T-helper 2 cell treated with Interferon-gamma antibody and Interleukin-4, amounts not matched to agents 5 μg/mL and 100 μg/mL, for 36 hours (primary cell): ENCODE data around the gene RYR3.

Experiments
- DNase-seq: peaks from one replicate; pipeline ENCODE4 v3.0.0; 2021; ENCODE audit warnings: low spot score
- H3K27ac Mint-ChIP-seq: one replicate; pipeline ENCODE4 v1.8.0; 2021; ENCODE audit warnings: mild to moderate bottlenecking, mixed read lengths
- H3K27me3 Mint-ChIP-seq: one replicate; pipeline ENCODE4 v1.8.0; 2021; ENCODE audit warnings: low read depth, mixed read lengths
- H3K36me3 Mint-ChIP-seq: one replicate; pipeline ENCODE4 v1.8.0; 2021; ENCODE audit warnings: low read depth, mixed read lengths
- H3K4me1 Mint-ChIP-seq: one replicate; pipeline ENCODE4 v1.8.0; 2021; ENCODE audit warnings: low read depth, mixed read lengths
- H3K4me3 Mint-ChIP-seq: one replicate; pipeline ENCODE4 v1.8.0; 2022; ENCODE audit warnings: mild to moderate bottlenecking, moderate library complexity, mixed read lengths
- H3K9me3 Mint-ChIP-seq: one replicate; pipeline ENCODE4 v1.8.0; 2021; ENCODE audit warnings: mixed read lengths

Gene RYR3

DNA sequence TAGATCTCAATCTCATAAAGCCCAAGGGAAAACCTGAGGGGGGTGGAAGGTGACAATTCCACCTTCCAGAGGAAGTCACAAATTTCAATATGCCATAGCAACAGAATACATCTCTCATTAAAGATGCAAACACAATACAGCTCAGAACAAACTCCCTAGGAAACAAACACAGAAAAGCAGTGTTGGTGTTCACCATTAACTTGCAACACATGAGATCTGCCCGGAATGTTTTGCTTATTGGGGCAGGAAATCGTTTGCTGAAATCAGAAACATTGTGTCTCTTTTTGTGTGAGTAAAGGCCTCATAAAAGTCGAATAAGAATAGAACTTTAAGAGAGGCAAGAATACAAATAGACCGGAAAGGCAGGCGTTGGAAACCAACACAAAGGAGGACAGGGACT is 5.8 kb upstream of the RYR3 start:
- DNase-seq = no peak
- H3K27ac Mint-ChIP-seq = no peak overlapping the region
- H3K4me3 Mint-ChIP-seq = no peak overlapping the region
- H3K9me3 Mint-ChIP-seq = no peaks in the 10 kb centered on the region
- no peaks in the 10 kb centered on the region for H3K4me1 Mint-ChIP-seq
- H3K36me3 Mint-ChIP-seq = no peaks in the 10 kb centered on the region
- H3K27me3 Mint-ChIP-seq = peaks cover 26% of the 10 kb centered on the region

DNA sequence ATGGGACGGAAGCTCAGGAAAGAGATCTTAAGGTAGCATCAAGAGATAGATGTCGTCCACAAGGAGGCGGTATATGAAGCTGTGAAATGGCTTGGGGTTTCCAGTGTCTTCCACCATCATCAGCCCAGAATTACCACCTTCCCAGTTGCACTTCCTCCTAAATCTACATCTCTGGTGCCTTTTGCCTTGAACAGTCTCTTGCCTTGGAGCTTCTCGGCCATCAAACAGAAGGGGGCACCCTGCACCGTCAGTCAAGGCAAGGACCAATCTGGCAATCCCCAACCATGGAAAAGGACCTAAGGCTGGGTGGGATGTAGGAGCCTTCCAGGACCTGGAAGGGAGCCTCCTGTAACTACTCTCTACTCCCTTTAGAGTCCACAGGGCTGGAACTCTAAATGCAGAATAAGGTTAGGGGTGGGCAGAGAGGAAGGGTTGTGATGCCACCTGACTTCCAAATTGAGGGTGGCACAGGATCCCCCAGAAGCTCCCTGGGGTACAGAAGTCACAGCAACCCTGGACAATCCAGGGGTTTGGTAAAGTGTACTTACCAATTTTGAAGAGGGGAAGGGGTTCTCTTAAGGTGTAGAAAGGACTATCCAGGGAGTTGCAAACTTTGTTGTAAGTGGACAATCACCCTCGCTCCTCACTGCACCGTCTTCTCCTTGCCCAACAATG is 1.0 kb upstream of the RYR3 start:
- peaks cover 46% of the 10 kb centered on the region for H3K27me3 Mint-ChIP-seq
- no peak for DNase-seq
- H3K4me1 Mint-ChIP-seq = no peaks in the 10 kb centered on the region
- H3K36me3 Mint-ChIP-seq = no peaks in the 10 kb centered on the region
- H3K4me3 Mint-ChIP-seq = no peak overlapping the region
- no peak overlapping the region for H3K27ac Mint-ChIP-seq
- H3K9me3 Mint-ChIP-seq = no peaks in the 10 kb centered on the region

DNA sequence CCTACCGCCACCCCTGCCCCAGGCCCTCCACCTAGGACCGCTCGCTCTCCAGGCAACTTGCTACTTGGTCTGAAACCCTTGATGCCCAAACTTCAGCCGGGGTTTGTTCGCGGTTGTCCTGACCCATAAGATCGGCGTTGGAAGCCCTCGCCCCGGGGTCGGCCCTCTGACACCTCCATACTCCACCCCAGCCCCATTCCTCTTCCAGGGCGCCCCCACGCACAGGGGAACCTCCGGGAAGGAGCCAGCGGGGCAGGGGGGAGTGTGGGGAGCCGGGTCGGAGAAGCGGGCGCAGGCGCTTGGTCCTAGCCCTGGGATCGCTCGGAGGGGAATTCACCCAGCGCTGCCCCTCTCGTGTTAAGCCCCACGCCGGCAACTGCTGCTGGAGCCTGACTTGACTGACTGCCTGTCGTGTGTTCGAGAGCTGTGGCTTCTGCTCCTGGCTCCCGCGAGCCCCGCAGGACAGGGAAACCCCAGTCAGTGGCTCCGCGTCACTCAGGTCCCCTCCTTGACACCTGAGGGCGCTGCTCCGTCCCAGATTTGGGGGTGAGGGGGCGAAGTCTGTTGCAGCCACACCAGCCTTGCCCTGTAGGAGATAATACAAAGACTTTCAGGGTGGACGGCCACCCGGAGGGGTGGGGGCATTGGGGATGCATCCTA is 675 bp downstream of the RYR3 start:
- DNase-seq = no peak
- Mint-ChIP-seq H3K4me3 (no peak overlapping the region), H3K36me3 (no peaks in the 10 kb centered on the region), H3K27me3 (peaks cover 42% of the 10 kb centered on the region), H3K27ac (no peak overlapping the region), H3K4me1 (no peaks in the 10 kb centered on the region), H3K9me3 (no peaks in the 10 kb centered on the region)

DNA sequence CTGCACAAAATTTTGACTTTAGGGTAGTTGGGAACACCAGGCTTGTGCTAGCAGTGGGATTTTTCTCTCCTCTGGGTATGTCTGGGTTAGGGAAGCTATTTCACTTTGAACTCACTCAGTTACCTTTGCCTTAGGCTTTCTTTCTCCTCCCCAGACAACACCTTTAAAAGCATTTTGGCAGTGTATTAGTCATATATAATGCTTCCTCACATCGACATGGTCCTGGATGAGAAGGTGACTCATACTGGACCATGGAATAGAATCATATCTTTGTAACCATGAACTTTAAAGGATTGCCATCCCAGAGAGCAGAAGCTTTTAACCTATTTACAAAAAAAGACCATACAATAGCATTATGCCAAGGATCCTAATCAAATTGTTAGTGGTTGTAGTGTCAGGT is 2.7 kb downstream of the RYR3 start:
- Mint-ChIP-seq H3K9me3 (no peaks in the 10 kb centered on the region), H3K27ac (no peak overlapping the region), H3K4me1 (no peaks in the 10 kb centered on the region), H3K36me3 (no peaks in the 10 kb centered on the region), H3K27me3 (peaks cover 40% of the 10 kb centered on the region), H3K4me3 (no peak overlapping the region)
- no peak for DNase-seq

DNA sequence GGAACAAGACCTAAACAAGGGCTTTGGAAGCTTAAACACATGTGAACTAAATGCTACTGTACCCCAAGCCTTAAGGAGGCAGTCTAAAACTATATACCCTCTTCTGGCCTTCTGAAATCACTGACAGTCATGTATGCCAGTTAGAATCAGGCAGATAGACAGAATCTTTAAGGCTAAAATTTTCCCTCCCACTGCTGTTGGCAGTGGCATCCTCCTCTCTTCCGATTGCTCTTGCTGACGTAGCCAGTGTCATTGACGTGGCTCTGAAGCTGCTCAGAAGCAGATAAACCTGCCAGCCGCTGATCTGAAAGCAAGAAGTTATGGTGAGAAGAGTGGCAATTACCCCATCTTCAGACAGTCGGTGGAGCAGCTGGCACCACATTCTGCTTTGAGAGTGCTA is 3.3 kb downstream of the RYR3 start:
- Mint-ChIP-seq H3K27ac (no peak overlapping the region), H3K27me3 (peaks cover 37% of the 10 kb centered on the region), H3K4me1 (no peaks in the 10 kb centered on the region)

DNA sequence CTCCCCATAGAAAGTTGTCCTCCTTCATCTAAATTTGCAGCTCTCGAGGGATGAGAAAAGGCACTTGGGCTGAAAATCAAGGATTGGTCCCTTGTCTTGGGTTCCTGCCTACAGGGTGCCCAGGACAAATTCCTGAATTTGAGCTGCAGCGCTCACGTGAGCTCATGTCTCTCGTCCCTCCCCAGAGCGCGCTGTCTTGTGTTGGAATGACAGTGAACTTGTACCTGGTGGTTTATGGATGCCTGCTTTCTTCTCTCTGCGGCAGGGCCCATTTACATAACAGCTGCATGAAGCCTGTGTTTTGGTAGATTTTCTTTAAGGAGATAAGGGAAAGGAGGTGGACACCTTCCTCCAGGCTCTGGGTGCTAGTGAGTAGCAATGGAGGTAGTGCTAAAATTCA is 4.3 kb downstream of the RYR3 start:
- H3K27me3 Mint-ChIP-seq = peaks cover 28% of the 10 kb centered on the region
- H3K4me3 Mint-ChIP-seq = no peak overlapping the region
- no peak overlapping the region for H3K27ac Mint-ChIP-seq
- H3K4me1 Mint-ChIP-seq = no peaks in the 10 kb centered on the region
- no peaks in the 10 kb centered on the region for H3K9me3 Mint-ChIP-seq
- H3K36me3 Mint-ChIP-seq = no peaks in the 10 kb centered on the region
- DNase-seq = no peak

More for the DNA sequence above, 3.3 kb downstream of the RYR3 start:
- H3K4me3 Mint-ChIP-seq = no peak overlapping the region
- no peaks in the 10 kb centered on the region for H3K36me3 Mint-ChIP-seq
- DNase-seq = no peak
- H3K9me3 Mint-ChIP-seq = no peaks in the 10 kb centered on the region

DNA sequence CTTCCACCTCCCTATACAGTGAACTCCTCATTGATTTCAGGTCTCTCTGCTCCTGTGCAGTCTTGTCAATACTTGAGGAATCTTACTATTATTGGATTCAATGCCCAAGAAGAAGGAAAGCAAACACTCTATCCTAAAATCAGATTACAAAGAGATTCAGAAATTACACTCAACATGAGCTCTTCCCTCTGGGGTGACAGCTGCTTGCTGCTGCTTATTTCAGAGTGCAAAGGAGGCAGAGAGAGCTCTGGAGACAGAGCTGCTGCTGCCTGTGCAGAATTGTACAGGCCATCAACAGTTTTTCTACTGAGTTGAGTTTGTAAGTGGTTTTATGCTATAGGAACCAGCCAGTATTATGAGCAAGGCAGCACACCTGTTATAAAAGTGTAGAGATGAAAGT is 7.1 kb downstream of the RYR3 start:
- no peak for DNase-seq
- Mint-ChIP-seq H3K9me3 (no peaks in the 10 kb centered on the region), H3K27ac (no peak overlapping the region), H3K4me3 (no peak overlapping the region), H3K27me3 (peaks cover 7% of the 10 kb centered on the region), H3K4me1 (no peaks in the 10 kb centered on the region), H3K36me3 (no peaks in the 10 kb centered on the region)

DNA sequence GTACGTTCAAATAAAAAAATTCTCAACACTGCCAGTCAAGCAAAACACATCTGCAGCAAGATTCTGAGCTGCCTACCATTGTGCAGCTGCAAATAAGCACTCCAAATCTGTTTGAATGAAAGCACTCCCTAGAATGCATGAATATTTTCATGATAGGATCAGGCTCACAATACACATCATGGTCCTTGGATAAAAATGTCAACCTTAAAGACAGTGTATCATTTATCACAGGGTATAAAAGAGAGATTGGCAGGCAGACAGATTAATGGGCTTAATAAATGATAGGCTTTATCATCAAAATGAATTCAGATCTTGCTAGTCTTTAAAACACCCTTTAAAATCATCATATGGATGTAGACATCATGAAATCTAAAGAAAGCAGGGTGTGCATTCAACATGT is 9.2 kb downstream of the RYR3 start:
- peaks cover 3% of the 10 kb centered on the region for H3K4me1 Mint-ChIP-seq
- H3K27me3 Mint-ChIP-seq = no peaks in the 10 kb centered on the region
- no peaks in the 10 kb centered on the region for H3K9me3 Mint-ChIP-seq
- no peak overlapping the region for H3K27ac Mint-ChIP-seq
- H3K36me3 Mint-ChIP-seq = no peaks in the 10 kb centered on the region
- H3K4me3 Mint-ChIP-seq = no peak overlapping the region
- no peak for DNase-seq

DNA sequence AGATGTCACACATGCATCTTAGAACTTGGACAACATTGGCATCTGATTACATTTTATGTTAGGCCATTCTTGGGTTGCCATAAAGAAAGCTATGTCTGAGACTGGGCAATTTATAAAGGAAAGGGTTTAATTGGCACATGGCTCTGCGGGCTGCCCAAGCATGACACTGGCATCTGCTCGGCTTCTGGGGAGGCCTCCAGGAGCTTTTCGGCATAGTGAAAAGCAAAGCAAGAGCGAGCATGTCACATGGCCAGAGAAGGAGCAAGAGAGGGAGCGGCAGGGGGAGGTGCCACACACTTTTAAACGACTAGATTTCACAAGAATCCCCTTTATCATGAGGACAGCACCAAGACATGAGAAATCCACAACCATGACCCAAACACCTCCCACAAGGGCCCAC is 11.3 kb downstream of the RYR3 start:
- no peak overlapping the region for H3K27ac Mint-ChIP-seq
- H3K9me3 Mint-ChIP-seq = no peaks in the 10 kb centered on the region
- H3K4me3 Mint-ChIP-seq = no peak overlapping the region
- H3K36me3 Mint-ChIP-seq = no peaks in the 10 kb centered on the region
- no peaks in the 10 kb centered on the region for H3K27me3 Mint-ChIP-seq
- no peak for DNase-seq
- H3K4me1 Mint-ChIP-seq = peaks cover 3% of the 10 kb centered on the region

DNA sequence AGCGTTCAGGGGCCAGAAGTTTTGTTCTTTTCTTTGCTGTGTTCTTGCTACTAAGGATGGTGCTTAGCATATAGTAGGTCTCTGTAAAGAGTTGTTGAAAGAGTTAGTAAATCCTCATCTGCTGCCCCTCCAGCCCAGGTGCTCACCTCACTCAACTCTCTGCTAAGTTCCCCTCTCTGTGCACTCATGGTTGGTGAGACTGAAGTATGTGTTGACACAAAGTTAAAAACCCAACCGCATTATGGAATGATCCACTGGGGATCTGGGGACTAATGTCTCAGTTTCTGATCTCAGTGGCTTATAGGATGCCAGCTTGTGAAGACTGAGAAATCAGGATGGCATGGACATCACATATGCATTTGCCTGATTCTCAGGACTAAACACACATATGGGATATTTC is 13.8 kb downstream of the RYR3 start:
- Mint-ChIP-seq H3K4me1 (peaks cover 3% of the 10 kb centered on the region), H3K27ac (no peak overlapping the region), H3K4me3 (no peak overlapping the region), H3K9me3 (no peaks in the 10 kb centered on the region), H3K36me3 (no peaks in the 10 kb centered on the region), H3K27me3 (peaks cover 6% of the 10 kb centered on the region)
- DNase-seq = no peak

DNA sequence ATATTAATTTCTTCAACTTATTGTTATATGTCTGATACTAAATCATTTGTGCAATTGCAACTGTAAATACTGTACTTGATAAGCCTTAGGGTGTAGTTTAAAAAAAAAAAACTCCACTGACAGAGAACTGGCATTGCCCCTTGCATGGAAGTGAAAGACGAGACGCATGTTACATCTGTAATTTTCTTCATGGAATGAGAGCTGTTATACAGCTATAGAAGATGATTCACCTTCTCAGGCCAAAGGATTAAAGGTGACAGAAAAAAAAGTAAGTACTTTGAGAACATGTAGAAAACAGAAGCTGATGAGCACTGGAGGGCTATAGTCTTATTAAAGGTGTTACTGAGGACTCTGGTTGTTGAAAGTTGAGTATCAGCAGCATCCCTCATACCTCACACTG is 16.1 kb downstream of the RYR3 start:
- no peaks in the 10 kb centered on the region for H3K9me3 Mint-ChIP-seq
- no peak overlapping the region for H3K4me3 Mint-ChIP-seq
- DNase-seq = no peak
- H3K27me3 Mint-ChIP-seq = peaks cover 9% of the 10 kb centered on the region
- no peak overlapping the region for H3K27ac Mint-ChIP-seq
- H3K36me3 Mint-ChIP-seq = no peaks in the 10 kb centered on the region
- peaks cover 3% of the 10 kb centered on the region for H3K4me1 Mint-ChIP-seq

DNA sequence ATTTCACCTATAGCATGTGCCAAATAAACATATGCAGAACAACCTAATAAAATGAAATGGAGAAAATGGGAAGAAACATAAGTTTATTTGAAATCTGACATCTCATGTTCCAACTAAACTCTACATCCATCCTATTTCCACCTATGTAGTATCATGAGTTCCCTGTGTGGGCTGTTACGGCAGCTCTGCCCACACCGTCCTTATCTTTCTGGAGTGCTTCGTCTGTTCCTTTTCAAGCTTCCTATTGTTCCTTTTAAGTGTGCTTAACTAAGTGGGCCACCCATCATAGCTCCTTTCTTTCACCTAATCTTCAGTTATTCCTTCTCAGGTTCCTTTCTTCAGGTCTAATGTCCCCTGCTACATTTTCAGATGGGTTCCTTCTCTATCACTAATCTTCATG is 17.3 kb downstream of the RYR3 start:
- H3K27ac Mint-ChIP-seq = no peak overlapping the region
- H3K4me3 Mint-ChIP-seq = no peak overlapping the region
- peaks cover 3% of the 10 kb centered on the region for H3K4me1 Mint-ChIP-seq
- DNase-seq = no peak
- no peaks in the 10 kb centered on the region for H3K9me3 Mint-ChIP-seq
- no peaks in the 10 kb centered on the region for H3K36me3 Mint-ChIP-seq
- H3K27me3 Mint-ChIP-seq = peaks cover 11% of the 10 kb centered on the region

DNA sequence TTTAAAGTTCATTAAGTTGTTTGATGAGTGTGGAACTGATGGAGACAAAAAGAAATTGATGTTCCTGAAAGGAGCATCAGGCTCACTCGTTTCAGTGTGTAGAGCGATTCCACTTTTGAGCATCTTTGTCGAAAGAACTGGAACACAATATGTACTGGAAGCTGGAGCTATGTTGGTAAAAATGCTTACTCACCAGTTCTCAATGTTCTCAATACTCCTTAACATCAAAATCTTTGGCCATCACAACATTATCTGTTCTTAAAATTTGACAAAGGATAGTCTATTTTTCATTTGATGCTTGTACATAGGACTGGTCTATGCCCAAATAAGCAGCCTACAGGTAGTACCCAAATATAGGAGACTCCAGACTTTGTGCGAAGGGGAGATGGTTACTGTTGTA is 18.7 kb downstream of the RYR3 start:
- Mint-ChIP-seq H3K27ac (no peak overlapping the region), H3K36me3 (no peaks in the 10 kb centered on the region), H3K4me3 (no peak overlapping the region), H3K4me1 (no peaks in the 10 kb centered on the region), H3K27me3 (peaks cover 16% of the 10 kb centered on the region), H3K9me3 (no peaks in the 10 kb centered on the region)
- DNase-seq = no peak

DNA sequence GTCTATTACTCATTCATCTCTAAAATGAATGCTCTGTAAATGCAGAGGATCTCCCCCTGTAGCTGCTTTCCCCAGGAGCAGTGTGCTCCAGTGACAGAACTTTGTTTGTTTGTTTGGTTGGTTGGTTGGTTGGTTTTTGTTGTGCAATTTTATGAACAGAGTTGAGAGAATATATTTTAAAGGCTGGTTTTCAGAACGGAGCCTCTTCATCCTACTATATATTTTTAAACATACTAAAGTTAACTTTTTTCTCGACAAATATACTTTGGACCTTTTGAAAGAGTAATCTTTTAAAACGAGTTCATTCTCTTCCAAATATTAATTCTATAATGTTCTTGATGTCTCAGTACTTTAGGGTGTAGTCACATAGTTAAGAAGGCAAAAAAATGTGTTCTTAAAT is 20.2 kb downstream of the RYR3 start:
- H3K27me3 Mint-ChIP-seq = peaks cover 16% of the 10 kb centered on the region
- H3K4me1 Mint-ChIP-seq = no peaks in the 10 kb centered on the region

DNA sequence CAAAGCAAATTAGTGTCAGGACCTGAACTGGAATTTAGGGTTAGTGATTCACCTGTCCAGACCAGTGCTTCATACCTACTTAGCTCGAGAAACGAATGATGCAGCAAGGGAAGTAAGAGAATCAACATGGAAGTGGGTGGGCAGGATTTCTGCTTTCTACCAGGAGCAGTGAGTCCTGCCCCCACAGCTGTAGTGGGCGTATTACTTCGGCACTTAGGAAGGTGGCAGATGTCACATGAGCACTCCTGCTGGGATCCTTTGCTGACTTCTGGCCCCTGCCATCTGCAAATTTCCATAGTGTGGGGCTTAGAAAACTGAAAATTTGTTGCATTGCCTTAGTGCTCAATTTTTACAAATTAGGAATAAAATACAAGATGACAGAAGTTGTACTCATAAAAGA is 31.2 kb downstream of the RYR3 start:
- Mint-ChIP-seq H3K27me3 (peaks cover 2% of the 10 kb centered on the region), H3K4me3 (no peak overlapping the region), H3K9me3 (no peaks in the 10 kb centered on the region), H3K27ac (no peak overlapping the region), H3K4me1 (no peaks in the 10 kb centered on the region), H3K36me3 (no peaks in the 10 kb centered on the region)
- no peak for DNase-seq

More for the DNA sequence above, 20.2 kb downstream of the RYR3 start:
- Mint-ChIP-seq H3K36me3 (no peaks in the 10 kb centered on the region), H3K4me3 (no peak overlapping the region), H3K9me3 (no peaks in the 10 kb centered on the region), H3K27ac (no peak overlapping the region)
- no peak for DNase-seq
